Measurements from ENCODE around the gene GKN1. TPM values are rescaled to one million over a fixed set of nuclear protein-coding genes. Genes with fewer than 3 reads are reported as not detected.

Gene GKN1
- total RNA-seq, 1 donor from 2014 or later, result not detected

- intact Hi-C loops (cut with micrococcal nuclease), result no loop called here
- Histone ChIP-seq H3K4me3 (no peak overlapping the region), H3K9me3 (replicated peaks) (no peaks in the 10 kb centered on the region), H3K27me3 (ENCODE audit: low read depth) (peaks cover 5% of the 10 kb centered on the region), H3K4me1 (peaks cover 2% of the 10 kb centered on the region), H3K36me3 (no peaks in the 10 kb centered on the region), H3K27ac (replicated peaks) (no peak overlapping the region)
- no peak for TF ChIP-seq CTCF (IDR thresholded peaks at IDR 0.05; ENCODE audit: borderline replicate concordance)
- DNase-seq, result no peak
Observed at GRCh38 chr2:68970566-68971265, 3.7 kb upstream of the GKN1 start.

GRCh38 chr2:68971591-68972231 is 2.7 kb upstream of the GKN1 start:
- no peaks in the 10 kb centered on the region for H3K9me3 ChIP-seq (replicated peaks)
- DNase-seq, result no peak

GRCh38 chr2:68974946-68975665 is 670 bp downstream of the GKN1 start:
- H3K36me3 ChIP-seq, result no peaks in the 10 kb centered on the region
- no peak overlapping the region for H3K4me3 ChIP-seq
- no peak for TF ChIP-seq CTCF (IDR thresholded peaks at IDR 0.05; ENCODE audit: borderline replicate concordance)
- H3K27me3 ChIP-seq (ENCODE audit: low read depth), result peaks cover 38% of the 10 kb centered on the region
- H3K27ac ChIP-seq (replicated peaks), result no peak overlapping the region
- peaks cover 2% of the 10 kb centered on the region for H3K4me1 ChIP-seq
- intact Hi-C loops (cut with micrococcal nuclease), result no loop called here
- no peak for DNase-seq
- no peaks in the 10 kb centered on the region for H3K9me3 ChIP-seq (replicated peaks)

More at GRCh38 chr2:68971591-68972231, 2.7 kb upstream of the GKN1 start:
- Histone ChIP-seq H3K4me1 (peaks cover 2% of the 10 kb centered on the region), H3K36me3 (no peaks in the 10 kb centered on the region), H3K4me3 (no peak overlapping the region), H3K27ac (replicated peaks) (no peak overlapping the region), H3K27me3 (ENCODE audit: low read depth) (peaks cover 12% of the 10 kb centered on the region)
- intact Hi-C loops (cut with micrococcal nuclease), result no loop called here
- no peak for TF ChIP-seq CTCF (IDR thresholded peaks at IDR 0.05; ENCODE audit: borderline replicate concordance)

- no peak overlapping the region for H3K4me3 ChIP-seq
- TF ChIP-seq CTCF (IDR thresholded peaks at IDR 0.05; ENCODE audit: borderline replicate concordance), result no peak
- H3K27ac ChIP-seq (replicated peaks), result no peak overlapping the region
- peaks cover 2% of the 10 kb centered on the region for H3K4me1 ChIP-seq
- DNase-seq, result no peak
- H3K27me3 ChIP-seq (ENCODE audit: low read depth), result peaks cover 38% of the 10 kb centered on the region
- intact Hi-C loops (cut with micrococcal nuclease), result no loop called here
- H3K36me3 ChIP-seq, result no peaks in the 10 kb centered on the region
- H3K9me3 ChIP-seq (replicated peaks), result no peaks in the 10 kb centered on the region
Observed at GRCh38 chr2:68975844-68976243, 1.4 kb downstream of the GKN1 start.

- Histone ChIP-seq H3K27me3 (ENCODE audit: low read depth) (peaks cover 38% of the 10 kb centered on the region), H3K4me3 (no peak overlapping the region), H3K36me3 (no peaks in the 10 kb centered on the region), H3K9me3 (replicated peaks) (no peaks in the 10 kb centered on the region), H3K4me1 (peaks cover 2% of the 10 kb centered on the region), H3K27ac (replicated peaks) (no peak overlapping the region)
- no peak for DNase-seq
- TF ChIP-seq CTCF (IDR thresholded peaks at IDR 0.05; ENCODE audit: borderline replicate concordance), result no peak
- intact Hi-C loops (cut with micrococcal nuclease), result no loop called here
Observed at GRCh38 chr2:68977453-68977852, 3.0 kb downstream of the GKN1 start.

Measured in left ventricle myocardium inferior (tissue), 1 donor.